HEK293 (cell line): ENCODE data around the gene TSHZ3.
A peak's percentile ranks its signal among the peaks of the same experiment; 100 is the strongest.

ENCODE experiments used
- CTCF ChIA-PET: fragments of 350-600 bp; formaldehyde crosslinking; extraction: SDS; loops from one replicate; lab custom pipeline; 2021; ENCODE audit warnings: antibody characterized with exemption; lab: Yijun Ruan, JAX
- POLR2A ChIA-PET: fragments of 300-600 bp; formaldehyde crosslinking; extraction: SDS; loops from one replicate; lab custom pipeline; 2020; ENCODE audit warnings: antibody characterized with exemption, inconsistent platforms; lab: Yijun Ruan, JAX
- H3K27ac ChIP-seq: fragments of 200-500 bp; sonication (Bioruptor generic); 2 replicates; pipeline ENCODE4 v1.5.1; 2014; ENCODE audit warnings: low read depth, low read length, control low read depth, inconsistent platforms; ENCODE audit errors: extremely low read depth
- H3K36me3 ChIP-seq, 2 experiments: fragments of 200-500 bp in 1 of 2; sonication (Bioruptor generic) in 1 of 2; 1 replicate in 1 of 2; 2 replicates in 1 of 2; pipeline ENCODE4 v1.5.1; 2014 to 2017; ENCODE audit warnings: inconsistent platforms in 2 of 2, low read length in 2 of 2; ENCODE audit not compliant: control insufficient read depth in 2 of 2, insufficient read depth in 1 of 2
- H3K4me1 ChIP-seq: fragments of 200-500 bp; sonication (Bioruptor generic); 2 replicates; pipeline ENCODE4 v1.5.1; 2014; ENCODE audit warnings: mild to moderate bottlenecking, low read length, inconsistent platforms; ENCODE audit not compliant: control insufficient read depth, insufficient read depth
- H3K4me3 ChIP-seq: 2 replicates; pipeline ENCODE4 v1.5.1; 2011; ENCODE audit warnings: low read depth, mild to moderate bottlenecking, control low read depth, low read length, moderate library complexity
- H3K9me3 ChIP-seq: fragments of 200-500 bp; sonication (Bioruptor generic); 2 replicates; pipeline ENCODE4 v1.5.1; 2014; ENCODE audit warnings: low read depth, low read length, inconsistent platforms; ENCODE audit not compliant: control insufficient read depth, insufficient read depth
- ATF2 ChIP-seq: fragments of 450-650 bp; formaldehyde crosslinking; IDR thresholded peaks from 2 replicates; pipeline ENCODE4 v1.5.1; 2016; ENCODE audit warnings: missing biosample characterization, missing genetic modification characterization, low read depth
- KLF7 ChIP-seq: fragments of 450-650 bp; formaldehyde crosslinking; IDR thresholded peaks from 2 replicates; pipeline ENCODE4 v1.5.1; 2016; ENCODE audit warnings: missing biosample characterization, missing genetic modification characterization, borderline replicate concordance
- OSR2 ChIP-seq: fragments of 450-650 bp; formaldehyde crosslinking; IDR thresholded peaks from 2 replicates; pipeline ENCODE4 v1.5.1; 2016; ENCODE audit warnings: missing biosample characterization, missing genetic modification characterization
- PATZ1 ChIP-seq: fragments of 450-650 bp; formaldehyde crosslinking; IDR thresholded peaks from 2 replicates; pipeline ENCODE4 v1.5.1; 2016; ENCODE audit warnings: missing biosample characterization, missing genetic modification characterization
- PBX3 ChIP-seq: sonication (generic); formaldehyde crosslinking; IDR thresholded peaks from 2 replicates; pipeline ENCODE4 v1.8.1; 2022; ENCODE audit warnings: mild to moderate bottlenecking, moderate library complexity, missing genetic modification reagents
- PRDM6 ChIP-seq: fragments of 450-650 bp; formaldehyde crosslinking; IDR thresholded peaks from 2 replicates; pipeline ENCODE4 v1.5.1; 2017; ENCODE audit warnings: missing biosample characterization, missing genetic modification characterization
- SP2 ChIP-seq: fragments of 450-650 bp; formaldehyde crosslinking; IDR thresholded peaks from 2 replicates; pipeline ENCODE4 v1.5.1; 2016; ENCODE audit warnings: missing biosample characterization, missing genetic modification characterization
- ZBTB11 ChIP-seq: fragments of 450-650 bp; formaldehyde crosslinking; conservative IDR thresholded peaks from 2 replicates; pipeline ENCODE4 v1.5.1; 2016; ENCODE audit warnings: low read depth, missing biosample characterization, missing genetic modification characterization
- ZNF169 ChIP-seq: fragments of 450-650 bp; formaldehyde crosslinking; IDR thresholded peaks from 2 replicates; pipeline ENCODE4 v1.5.1; 2016; ENCODE audit warnings: missing biosample characterization, missing genetic modification characterization
- ZNF311 ChIP-seq: fragments of 450-650 bp; formaldehyde crosslinking; IDR thresholded peaks from 2 replicates; pipeline ENCODE4 v1.5.1; 2017; ENCODE audit warnings: missing biosample characterization, missing genetic modification characterization, borderline replicate concordance
- ZNF324 ChIP-seq: fragments of 450-650 bp; formaldehyde crosslinking; IDR thresholded peaks from 2 replicates; pipeline ENCODE4 v1.5.1; 2016; ENCODE audit warnings: missing biosample characterization, missing genetic modification characterization
- ZNF510 ChIP-seq: fragments of 450-650 bp; formaldehyde crosslinking; IDR thresholded peaks from 2 replicates; pipeline ENCODE4 v1.5.1; 2018; ENCODE audit warnings: mild to moderate bottlenecking, missing genetic modification characterization, missing biosample characterization; ENCODE audit not compliant: insufficient replicate concordance
- ZNF555 ChIP-seq: fragments of 450-650 bp; formaldehyde crosslinking; conservative IDR thresholded peaks from 2 replicates; pipeline ENCODE4 v1.5.1; 2017; ENCODE audit warnings: missing biosample characterization, mild to moderate bottlenecking, missing genetic modification characterization, inconsistent platforms
- ZNF664 ChIP-seq: fragments of 450-650 bp; formaldehyde crosslinking; IDR thresholded peaks from 2 replicates; pipeline ENCODE4 v1.5.1; 2016; ENCODE audit warnings: missing biosample characterization, missing genetic modification characterization
- ZNF692 ChIP-seq: fragments of 450-650 bp; formaldehyde crosslinking; IDR thresholded peaks from 2 replicates; pipeline ENCODE4 v1.5.1; 2016; ENCODE audit warnings: missing biosample characterization, missing genetic modification characterization
- ZNF704 ChIP-seq: fragments of 450-650 bp; formaldehyde crosslinking; IDR thresholded peaks from 2 replicates; pipeline ENCODE4 v1.5.1; 2016; ENCODE audit warnings: missing biosample characterization, missing genetic modification characterization
- ZXDB ChIP-seq: fragments of 450-650 bp; formaldehyde crosslinking; IDR thresholded peaks from 2 replicates; pipeline ENCODE4 v1.5.1; 2016; ENCODE audit warnings: missing biosample characterization, missing genetic modification characterization

The TSHZ3 gene

GRCh38 chr19:31315652-31316051 lies 33.6 kb downstream of the TSHZ3 start (continued):
- TF ChIP-seq ATF2 (peak; percentile 68), ZNF692 (tag by site-specific recombination) (no peak), ZNF311 (tag by site-specific recombination) (no peak), ZNF324 (tag by site-specific recombination) (no peak), PATZ1 (tag by site-specific recombination) (no peak; the same call in 1 of the 2 replicates), OSR2 (tag by site-specific recombination) (peak; percentile 54), ZNF510 (tag by site-specific recombination) (no peak), ZXDB (tag by site-specific recombination) (peak; percentile 68), ZNF664 (tag by site-specific recombination) (peak; percentile 60; the same call in 1 of the 2 replicates), KLF7 (tag by site-specific recombination) (no peak), ZNF704 (tag by site-specific recombination) (no peak)

- POLR2A ChIA-PET = no interaction called here
- Histone ChIP-seq H3K9me3 (no peaks in the 10 kb centered on the region; the same call in 1 of the 2 replicates), H3K4me3 (no peak overlapping the region), H3K27ac (peak overlapping the region; percentile 50; the same call in 1 of the 2 replicates), H3K36me3 (peaks cover 0 to 3% of the 10 kb centered on the region in 2 experiments; a peak in 1 of 3 replicates), H3K4me1 (peaks cover 50% of the 10 kb centered on the region)
- CTCF ChIA-PET = interaction anchor here (0.6 to 1.6 kb wide), 9 partner anchors 12 to 911 kb away, joined by 3 to 6 read pairs (median 3); no protein-coding TSS in a partner anchor
- TF ChIP-seq PATZ1 (tag by site-specific recombination) (peak; percentile 51), PBX3 (no peak), SP2 (no peak), ZNF555 (no peak), PRDM6 (tag by site-specific recombination) (no peak), ZBTB11 (tag by site-specific recombination) (no peak), ZNF169 (no peak)
Observed at GRCh38 chr19:31314849-31315629, 34.2 kb downstream of the TSHZ3 start.
